BJ (cell line): ENCODE data around the gene LVRN. TPM values are rescaled to one million over a fixed set of nuclear protein-coding genes. Genes with fewer than 3 reads are reported as not detected.

Experiments used
- CTCF ChIA-PET: fragments of 350-600 bp; formaldehyde crosslinking; extraction: SDS; loops from one replicate; lab custom pipeline; 2021; ENCODE audit warnings: antibody characterized with exemption, inconsistent platforms; lab: Yijun Ruan, JAX
- POLR2A ChIA-PET: fragments of 300-600 bp; sonication (Branson Sonifier 250); formaldehyde crosslinking; extraction: SDS; loops from one replicate; lab custom pipeline; 2021; ENCODE audit warnings: antibody characterized with exemption; lab: Charles Lee
- DNase-seq: peaks from one replicate; pipeline ENCODE4 v3.0.0-alpha.2; 2011; ENCODE audit warnings: low read depth
- H3K27me3 ChIP-seq: 2 replicates; pipeline ENCODE4 v1.6.0; 2011; ENCODE audit warnings: low read length; ENCODE audit not compliant: control insufficient read depth, insufficient read depth
- H3K36me3 ChIP-seq: 2 replicates; pipeline ENCODE4 v1.5.1; 2011; ENCODE audit warnings: low read length; ENCODE audit not compliant: control insufficient read depth, insufficient read depth
- H3K4me3 ChIP-seq: 2 replicates; pipeline ENCODE4 v1.5.1; 2011; ENCODE audit warnings: low read depth, mild to moderate bottlenecking, control low read depth, low read length
- polyA plus RNA-seq: library from polyadenylated mRNA; depleted of rRNA; stranded (reverse); fragments of >200 nt; gene quantifications from 2 replicates; pipeline ENCODE4 v1.2.3, GENCODE V29; 2011
- TF ChIP-seq, protein P1 (sequence below): IDR thresholded peaks from 2 replicates; pipeline ENCODE4 v1.5.1; 2011; ENCODE audit warnings: low read depth, mild to moderate bottlenecking, control low read depth, inconsistent platforms, low read length, moderate library complexity; ENCODE audit not compliant: insufficient read depth

The LVRN gene
- polyA plus RNA-seq, 1 experiment = 0.05 TPM

DNA sequence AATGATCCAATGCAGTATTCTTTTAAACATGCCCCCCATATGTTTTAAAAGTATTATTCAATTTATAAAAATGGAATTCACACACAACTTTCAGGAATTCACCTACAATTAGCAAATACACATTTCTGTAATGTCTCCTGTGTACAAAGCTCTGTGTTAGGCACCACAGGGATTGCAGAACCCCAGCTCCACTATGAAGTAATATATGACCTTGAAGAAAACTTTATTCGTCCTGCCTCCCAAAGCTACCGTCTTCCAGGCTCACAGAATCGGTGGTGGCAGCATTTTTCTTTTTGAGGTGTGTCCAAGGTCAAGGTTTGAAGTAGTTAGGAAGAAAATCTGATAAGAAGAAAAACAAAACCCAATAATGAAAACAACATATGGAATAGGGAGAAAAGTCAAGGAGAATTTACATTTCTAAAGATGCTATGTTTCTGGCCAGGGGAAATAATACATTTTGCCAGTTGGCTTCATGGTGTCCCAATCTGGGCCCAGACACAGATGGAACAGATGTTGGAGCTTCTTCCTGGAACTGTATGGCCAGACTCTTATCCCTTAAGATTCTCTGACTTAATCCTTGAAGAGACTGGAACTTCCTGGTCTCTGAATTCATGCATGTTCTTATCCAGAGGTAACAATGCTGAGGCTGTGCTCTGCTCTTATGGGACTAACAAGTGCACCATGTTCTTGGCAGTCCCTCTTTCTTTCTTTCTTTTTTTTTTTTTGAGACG is 22.0 kb upstream of the LVRN start:
- POLR2A ChIA-PET = no interaction called here

DNA sequence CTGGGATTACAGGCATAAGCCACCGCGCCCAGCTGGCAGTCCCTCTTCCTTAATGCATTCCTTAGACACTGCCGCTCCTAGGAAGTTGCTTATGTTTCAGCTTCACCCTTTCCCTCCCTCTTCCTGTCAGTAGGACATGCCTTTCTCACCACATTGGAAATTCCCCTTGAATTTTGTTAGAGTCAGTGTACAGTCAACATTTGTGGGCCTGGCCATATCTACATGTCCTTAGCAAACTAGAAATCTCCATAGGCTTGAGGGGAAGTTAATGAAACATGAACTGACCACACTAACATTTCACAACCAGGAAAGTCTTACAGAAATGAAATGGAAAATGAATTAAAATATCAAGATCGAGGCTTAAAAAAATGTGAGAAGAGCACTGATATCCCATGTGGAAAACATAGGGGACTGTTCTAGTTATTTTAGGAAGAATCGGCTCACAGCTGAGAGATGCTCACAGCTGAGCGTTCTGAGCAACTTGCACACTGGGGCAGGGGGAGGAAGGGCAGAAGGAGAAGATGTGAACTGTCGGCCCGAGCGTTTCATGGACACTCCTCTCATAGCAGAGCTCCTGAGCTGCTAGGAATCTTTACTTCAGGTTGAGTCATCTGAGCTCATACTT is 21.1 kb upstream of the LVRN start:
- DNase-seq = peak; percentile 89
- no peaks in the 10 kb centered on the region for H3K36me3 ChIP-seq
- CTCF ChIA-PET = interaction anchor here (0.6 to 2.4 kb wide), 5 partner anchors 12 to 110 kb away, joined by 3 to 5 read pairs (median 4); no protein-coding TSS in a partner anchor
- no peak overlapping the region for H3K4me3 ChIP-seq
- POLR2A ChIA-PET = no interaction called here
- no peaks in the 10 kb centered on the region for H3K27me3 ChIP-seq
- TF ChIP-seq, protein P1, sequence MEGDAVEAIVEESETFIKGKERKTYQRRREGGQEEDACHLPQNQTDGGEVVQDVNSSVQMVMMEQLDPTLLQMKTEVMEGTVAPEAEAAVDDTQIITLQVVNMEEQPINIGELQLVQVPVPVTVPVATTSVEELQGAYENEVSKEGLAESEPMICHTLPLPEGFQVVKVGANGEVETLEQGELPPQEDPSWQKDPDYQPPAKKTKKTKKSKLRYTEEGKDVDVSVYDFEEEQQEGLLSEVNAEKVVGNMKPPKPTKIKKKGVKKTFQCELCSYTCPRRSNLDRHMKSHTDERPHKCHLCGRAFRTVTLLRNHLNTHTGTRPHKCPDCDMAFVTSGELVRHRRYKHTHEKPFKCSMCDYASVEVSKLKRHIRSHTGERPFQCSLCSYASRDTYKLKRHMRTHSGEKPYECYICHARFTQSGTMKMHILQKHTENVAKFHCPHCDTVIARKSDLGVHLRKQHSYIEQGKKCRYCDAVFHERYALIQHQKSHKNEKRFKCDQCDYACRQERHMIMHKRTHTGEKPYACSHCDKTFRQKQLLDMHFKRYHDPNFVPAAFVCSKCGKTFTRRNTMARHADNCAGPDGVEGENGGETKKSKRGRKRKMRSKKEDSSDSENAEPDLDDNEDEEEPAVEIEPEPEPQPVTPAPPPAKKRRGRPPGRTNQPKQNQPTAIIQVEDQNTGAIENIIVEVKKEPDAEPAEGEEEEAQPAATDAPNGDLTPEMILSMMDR = no peak

More for the DNA sequence above, 22.0 kb upstream of the LVRN start:
- no peaks in the 10 kb centered on the region for H3K27me3 ChIP-seq
- TF ChIP-seq, protein P1 = no peak
- CTCF ChIA-PET = interaction anchor here (1.2 to 2.4 kb wide), 3 partner anchors 13 to 23 kb away, joined by 3 to 5 read pairs (median 4); no protein-coding TSS in a partner anchor
- H3K36me3 ChIP-seq = no peaks in the 10 kb centered on the region
- H3K4me3 ChIP-seq = no peak overlapping the region
- DNase-seq = no peak

DNA sequence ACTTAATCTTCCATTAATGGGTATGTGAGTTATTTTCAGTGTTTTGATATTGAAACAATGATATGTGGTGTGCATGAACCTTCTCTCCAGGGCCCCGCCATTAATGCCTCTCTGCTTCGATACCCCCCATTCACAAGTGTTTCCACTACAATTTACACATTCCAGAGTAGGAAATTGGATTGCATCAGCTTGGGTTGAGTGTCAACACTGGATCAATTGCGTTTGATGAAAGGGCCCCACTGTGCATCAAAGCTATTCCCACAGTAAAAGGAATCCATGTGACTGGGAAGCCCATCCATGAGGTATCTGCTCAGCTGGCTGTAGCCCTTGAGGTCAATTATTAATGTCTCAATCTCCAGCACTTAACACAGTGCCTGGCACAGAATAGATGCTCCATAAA is 17.8 kb upstream of the LVRN start:
- DNase-seq = no peak
- CTCF ChIA-PET = interaction anchor here (1.0 to 1.4 kb wide), 3 partner anchors 14 to 105 kb away, joined by 3 to 5 read pairs (median 3); no protein-coding TSS in a partner anchor

DNA sequence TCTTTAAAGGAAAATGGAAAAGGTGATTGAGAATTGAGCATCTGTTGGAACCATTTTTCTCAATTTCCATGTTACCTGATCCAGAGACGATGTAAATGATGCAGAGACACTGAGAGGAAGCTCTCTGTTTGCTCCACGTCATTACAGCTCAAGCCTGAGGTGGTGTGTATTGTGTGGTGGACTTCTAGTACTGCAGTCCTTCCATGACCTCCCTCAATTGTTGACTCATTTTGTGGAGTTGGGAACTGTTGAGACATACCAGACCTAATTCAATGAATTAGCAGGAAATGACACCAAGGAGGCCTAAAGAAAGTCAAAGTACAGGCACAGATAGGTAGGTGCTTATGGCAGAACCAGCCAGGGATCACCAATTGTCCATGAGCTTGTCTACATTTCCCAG is 15.6 kb upstream of the LVRN start:
- Histone ChIP-seq H3K36me3 (no peaks in the 10 kb centered on the region), H3K4me3 (no peak overlapping the region), H3K27me3 (no peaks in the 10 kb centered on the region)
- ChIA-PET CTCF (interaction anchor here (0.8 to 1.4 kb wide), 4 partner anchors 8 to 17 kb away, joined by 3 to 5 read pairs (median 3); no protein-coding TSS in a partner anchor), POLR2A (no interaction called here)
- no peak for DNase-seq
- TF ChIP-seq, protein P1 = no peak

More for the DNA sequence above, 17.8 kb upstream of the LVRN start:
- no peak overlapping the region for H3K4me3 ChIP-seq
- no peaks in the 10 kb centered on the region for H3K27me3 ChIP-seq
- H3K36me3 ChIP-seq = no peaks in the 10 kb centered on the region
- POLR2A ChIA-PET = no interaction called here
- TF ChIP-seq, protein P1 = no peak

DNA sequence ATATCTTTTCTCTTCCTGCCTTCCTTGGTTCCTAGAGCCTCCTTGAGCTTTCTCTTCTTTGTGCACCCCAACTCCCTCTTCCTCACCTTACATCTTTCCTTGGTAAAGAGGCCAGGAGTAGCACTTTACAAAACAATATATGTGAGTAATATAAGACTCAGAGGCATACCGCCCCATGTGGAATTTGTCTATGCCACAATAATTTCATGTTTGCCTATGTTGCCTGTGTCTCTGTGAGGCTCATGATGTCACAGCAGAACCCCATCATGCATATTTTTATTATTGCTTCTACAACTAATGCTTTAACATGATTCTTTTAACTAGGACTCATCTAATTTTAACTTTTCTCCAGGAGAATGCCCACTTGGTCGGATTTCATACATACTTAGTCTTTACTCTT is 15.0 kb upstream of the LVRN start:
- TF ChIP-seq, protein P1 = no peak
- Histone ChIP-seq H3K27me3 (no peaks in the 10 kb centered on the region), H3K4me3 (no peak overlapping the region), H3K36me3 (no peaks in the 10 kb centered on the region)
- POLR2A ChIA-PET = no interaction called here
- CTCF ChIA-PET = interaction anchor here (0.6 to 1.3 kb wide), 4 partner anchors 9 to 14 kb away, joined by 3 to 5 read pairs (median 4); no protein-coding TSS in a partner anchor
- DNase-seq = no peak
